Activated naive CD4-positive, alpha-beta T cell treated with anti-CD3 and anti-CD28 coated beads, Interleukin-2, amount 50 U/mL, for 72 hours (primary cell): ENCODE results near the gene CSNK1G1. TPM values are rescaled to one million over a fixed set of nuclear protein-coding genes. Genes with fewer than 3 reads are reported as not detected.
"Not testable (repeated sequence)": the region's sequence is repeated elsewhere in the genome, so short reads cannot be mapped to it uniquely, and the experiment has no call there.

Experiments
- ATAC-seq, 2 donors: fragments of 150-1000 bp; cut with Tn5 transposase; 2 replicates each; pipeline ENCODE4 v1.10.0; 2021; ENCODE audit warnings: mild to moderate bottlenecking in 2 of 2, moderate library complexity in 2 of 2
- DNase-seq, 2 donors: peaks; one replicate each; pipeline ENCODE4 v3.0.0; 2021 to 2022; ENCODE audit warnings: low spot score in 2 of 2
- H3K27ac Mint-ChIP-seq, 2 donors: one replicate each; pipeline ENCODE4 v1.8.0; 2022; ENCODE audit warnings: mild to moderate bottlenecking in 2 of 2, mixed read lengths in 2 of 2
- H3K36me3 Mint-ChIP-seq, 2 donors: one replicate each; pipeline ENCODE4 v1.8.0; 2022; ENCODE audit warnings: mixed read lengths in 2 of 2
- H3K9me3 Mint-ChIP-seq, 2 donors: one replicate each; pipeline ENCODE4 v1.8.0; 2022; ENCODE audit warnings: mixed read lengths in 2 of 2
- total RNA-seq, 2 donors: library from RNA; stranded (reverse); gene quantifications; one replicate each; pipeline ENCODE4 v1.2.3, GENCODE V29; 2022

The CSNK1G1 gene
- 10 to 100 TPM; 26.6 to 32.3 TPM for total RNA-seq

DNA sequence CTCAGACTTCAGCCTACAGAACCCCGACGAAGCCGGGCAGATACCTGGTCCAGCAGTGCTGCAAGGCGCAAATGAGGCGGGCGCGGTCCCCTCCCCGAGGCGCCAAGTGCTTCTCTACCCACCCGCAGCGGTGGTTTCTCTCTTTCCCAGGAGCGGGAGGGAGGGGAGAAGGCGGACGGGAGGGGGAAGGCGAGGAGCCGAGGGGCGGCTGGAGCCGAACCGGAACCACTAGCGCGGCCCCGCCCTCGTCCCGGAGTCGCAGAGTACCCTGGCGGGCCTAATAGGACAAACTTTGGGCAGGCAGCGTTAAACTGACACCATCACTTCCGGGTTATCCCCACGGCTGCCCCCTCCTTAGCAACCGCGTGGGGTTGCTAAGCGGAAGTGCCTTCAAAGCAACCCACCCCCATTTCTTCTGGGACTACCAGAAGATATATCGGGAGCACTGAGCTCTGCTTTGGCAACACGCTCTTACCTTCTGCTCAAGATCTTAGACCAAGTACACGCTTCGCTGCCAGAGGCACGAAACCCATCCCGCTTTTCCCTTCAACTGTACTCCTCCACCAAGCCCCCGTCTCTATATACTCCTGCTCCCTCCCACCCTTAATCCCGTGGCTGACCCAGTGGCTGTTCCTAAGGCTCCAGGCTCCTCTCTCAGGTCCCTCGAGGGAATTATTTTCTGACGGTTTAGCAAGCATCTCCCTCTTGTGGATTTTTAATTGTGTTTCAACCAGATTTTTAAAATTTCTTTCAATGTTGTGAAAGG lies at the start of gene CSNK1G1:
TSS of gene CSNK1G1 (minus strand) at position 230 of the 766 bp plus-strand sequence. CDS start 55,674 bp downstream, outside the sequence.
- Mint-ChIP-seq H3K36me3 (peaks cover 0 to 6% of the 10 kb centered on the region in 2 donors), H3K27ac (peak within 1 kb of the TSS; percentile 95), H3K9me3 (no peaks in the 10 kb centered on the region)
- ATAC-seq (peak; percentile 99 to 100), DNase-seq (peak; percentile 86 to 88)

DNA sequence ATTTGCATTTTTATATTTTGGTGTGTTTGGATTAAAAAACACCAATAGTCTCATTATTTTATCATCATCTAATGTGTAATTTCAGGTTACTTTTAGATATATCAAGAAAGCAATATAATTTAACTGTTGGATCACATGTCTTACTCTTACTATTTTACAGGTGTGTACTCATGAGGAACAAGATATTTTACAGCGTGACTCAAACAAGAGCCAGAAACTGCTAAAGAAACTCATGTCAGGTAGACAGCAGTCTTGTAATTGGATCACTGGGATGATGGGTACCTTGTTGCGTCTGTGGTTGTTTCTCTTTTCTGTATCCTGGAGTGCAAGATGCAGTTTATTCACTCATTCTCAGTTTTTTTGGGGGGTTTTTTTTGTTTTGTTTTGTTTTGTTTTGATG lies 44.6 kb upstream of the CSNK1G1 start:
- ATAC-seq: no peak
- Mint-ChIP-seq H3K27ac (peak overlapping the region in 1 of 2 donors; percentile 62), H3K36me3 (no peaks in the 10 kb centered on the region), H3K9me3 (no peaks in the 10 kb centered on the region)
- DNase-seq: no peak

GRCh38 chr15:64398575-64398974 lies 42.6 kb upstream of the CSNK1G1 start:
- no peak for DNase-seq
- peak overlapping the region in 1 of 2 donors; percentile 55 for H3K27ac Mint-ChIP-seq
- H3K36me3 Mint-ChIP-seq: peaks cover 0 to 4% of the 10 kb centered on the region in 2 donors
- no peaks in the 10 kb centered on the region for H3K9me3 Mint-ChIP-seq
- peak in 1 of 2 donors; percentile 41 for ATAC-seq

DNA sequence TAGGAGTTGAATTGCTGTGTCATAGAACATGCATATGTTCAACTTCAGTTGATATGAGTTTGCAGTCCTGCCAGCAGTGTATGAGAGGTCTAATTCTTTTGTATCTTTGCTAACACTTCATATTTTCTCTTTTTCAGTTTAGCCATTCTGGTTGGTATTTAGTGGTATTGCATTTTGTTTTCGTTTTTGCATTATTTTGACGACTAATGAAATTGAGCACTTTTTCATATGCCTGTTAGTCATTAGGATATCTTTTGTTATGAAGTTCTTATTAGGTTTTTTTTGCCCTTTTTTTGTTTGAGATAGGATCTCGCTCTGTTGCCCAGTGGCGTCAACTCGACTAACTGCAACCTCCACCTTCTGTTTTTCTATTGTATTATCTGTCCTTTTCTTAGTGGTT lies 40.8 kb upstream of the CSNK1G1 start:
- Mint-ChIP-seq H3K27ac (no peak overlapping the region), H3K36me3 (peaks cover 0 to 4% of the 10 kb centered on the region in 2 donors), H3K9me3 (no peaks in the 10 kb centered on the region)
- ATAC-seq: no peak
- no peak for DNase-seq

GRCh38 chr15:64392471-64392870 lies 36.5 kb upstream of the CSNK1G1 start:
- not testable (repeated sequence) for ATAC-seq, H3K9me3 Mint-ChIP-seq, H3K36me3 Mint-ChIP-seq, DNase-seq
- H3K27ac Mint-ChIP-seq: peak overlapping the region in 1 of 2 donors; percentile 65

DNA sequence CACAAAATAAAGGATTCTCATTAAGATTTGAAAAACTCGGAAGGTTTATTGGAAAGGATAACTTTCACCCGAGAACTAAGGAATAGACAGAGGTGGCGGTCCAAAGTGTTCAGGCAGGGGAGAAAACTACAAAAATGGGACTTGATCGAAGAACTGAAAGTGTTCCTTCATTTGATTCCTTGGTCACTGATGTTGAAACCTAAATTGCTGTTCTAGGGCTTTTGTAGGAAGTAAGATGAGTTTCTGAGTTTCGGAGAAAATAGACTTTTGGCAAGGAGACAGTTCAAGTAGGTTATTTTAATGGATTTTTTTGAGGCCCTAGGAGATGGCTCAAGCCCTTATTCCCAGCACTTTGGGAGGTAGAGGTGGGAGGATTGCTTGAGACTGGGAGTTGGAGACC lies 33.1 kb upstream of the CSNK1G1 start:
- DNase-seq (no peak), ATAC-seq (no peak)
- Mint-ChIP-seq H3K9me3 (no peaks in the 10 kb centered on the region), H3K36me3 (peaks cover 7 to 11% of the 10 kb centered on the region in 2 donors), H3K27ac (peak overlapping the region in 1 of 2 donors; percentile 74)

DNA sequence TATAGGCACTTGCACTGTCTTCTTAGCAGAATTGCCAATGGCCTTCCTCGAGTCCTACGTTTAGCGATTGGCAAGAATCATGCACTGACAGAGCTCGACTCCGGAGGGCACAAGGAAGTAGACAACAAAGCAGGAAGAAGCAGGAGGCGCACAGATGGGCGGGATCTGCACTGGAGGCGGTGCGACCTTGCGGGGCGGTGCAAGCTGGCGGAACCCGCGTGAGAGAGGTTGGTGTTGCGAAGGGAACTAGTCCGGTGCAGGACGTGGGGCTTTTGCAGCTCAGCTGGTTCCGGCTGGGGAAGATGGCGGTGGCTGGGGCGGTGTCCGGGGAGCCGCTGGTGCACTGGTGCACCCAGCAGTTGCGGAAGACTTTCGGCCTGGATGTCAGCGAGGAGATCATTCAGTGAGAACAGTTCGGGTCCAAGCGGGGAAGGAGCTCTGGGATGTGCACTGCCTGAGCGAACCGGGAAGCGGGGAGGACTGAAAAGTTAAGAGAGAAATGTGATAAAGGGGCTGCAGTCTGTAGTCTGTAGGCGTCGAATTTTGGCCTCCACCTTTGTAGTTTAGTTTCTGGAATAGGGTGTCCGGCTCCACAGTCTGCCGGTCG lies 31.7 kb upstream of the CSNK1G1 start, which contains the start of gene TRIP4:
TSS of gene TRIP4 (plus strand) at position 275 of the 607 bp plus-strand sequence. CDS start at position 303, 28 bp downstream.
- Mint-ChIP-seq H3K27ac (peak within 1 kb of the TSS; percentile 92 to 97), H3K9me3 (no peaks in the 10 kb centered on the region), H3K36me3 (peaks cover 7% of the 10 kb centered on the region in 2 donors)
- DNase-seq (peak; percentile 95 to 96), ATAC-seq (peak; percentile 100)

GRCh38 chr15:64386291-64386690 lies 30.3 kb upstream of the CSNK1G1 start:
- no peaks in the 10 kb centered on the region for H3K9me3 Mint-ChIP-seq
- ATAC-seq: no peak

DNA sequence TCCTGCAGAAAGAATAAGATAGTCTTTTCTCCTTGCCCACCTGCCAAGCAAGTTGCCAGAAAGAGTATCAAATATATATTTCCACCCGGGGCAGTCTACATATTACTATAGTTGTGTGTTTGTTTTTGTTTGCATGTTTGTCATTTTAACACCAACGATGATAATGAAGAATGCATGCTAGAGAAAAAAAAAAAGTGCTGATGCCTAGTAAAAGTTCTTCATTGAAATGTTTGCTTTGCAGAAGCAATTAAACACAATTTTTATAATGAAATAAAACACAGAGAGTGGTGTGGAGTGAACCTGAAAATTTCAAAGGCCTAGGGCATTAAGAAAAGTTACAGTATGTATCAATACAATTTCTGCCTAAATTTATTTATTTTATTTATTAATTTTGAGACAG lies 27.8 kb upstream of the CSNK1G1 start:
- DNase-seq (no peak), ATAC-seq (no peak)
- peaks cover 25 to 34% of the 10 kb centered on the region in 2 donors for H3K36me3 Mint-ChIP-seq
- H3K27ac Mint-ChIP-seq: no peak overlapping the region
- H3K9me3 Mint-ChIP-seq: no peaks in the 10 kb centered on the region

More at GRCh38 chr15:64386291-64386690, 30.3 kb upstream of the CSNK1G1 start:
- Mint-ChIP-seq H3K27ac (no peak overlapping the region), H3K36me3 (peaks cover 7 to 11% of the 10 kb centered on the region in 2 donors)
- no peak for DNase-seq

GRCh38 chr15:64381000-64381751 lies 25.2 kb upstream of the CSNK1G1 start, which contains the start of gene PCLAF:
TSS of gene PCLAF (minus strand) at chr15:64381441. CDS start at chr15:64381371, 70 bp downstream.
- ATAC-seq (peak; percentile 99), DNase-seq (peak; percentile 94 to 96)
- Mint-ChIP-seq H3K36me3 (peaks cover 18 to 28% of the 10 kb centered on the region in 2 donors), H3K9me3 (no peaks in the 10 kb centered on the region), H3K27ac (peak within 1 kb of the TSS; percentile 82 to 97)

GRCh38 chr15:64380130-64380870 lies 24.3 kb upstream of the CSNK1G1 start:
- not testable (repeated sequence) for ATAC-seq, H3K9me3 Mint-ChIP-seq, DNase-seq
- Mint-ChIP-seq H3K36me3 (peaks cover 18 to 33% of the 10 kb centered on the region in 2 donors), H3K27ac (peak overlapping the region; percentile 82 to 97)

GRCh38 chr15:64379216-64379960 lies 23.4 kb upstream of the CSNK1G1 start:
- peaks cover 18 to 38% of the 10 kb centered on the region in 2 donors for H3K36me3 Mint-ChIP-seq
- ATAC-seq (no peak), DNase-seq (no peak)
- peak overlapping the region in 1 of 2 donors; percentile 82 for H3K27ac Mint-ChIP-seq
- H3K9me3 Mint-ChIP-seq: no peaks in the 10 kb centered on the region

GRCh38 chr15:64373360-64373759 lies 17.4 kb upstream of the CSNK1G1 start:
- Mint-ChIP-seq H3K27ac (no peak overlapping the region), H3K36me3 (peaks cover 0 to 30% of the 10 kb centered on the region in 2 donors), H3K9me3 (no peaks in the 10 kb centered on the region)
- ATAC-seq (no peak), DNase-seq (no peak)

GRCh38 chr15:64371383-64371782 lies 15.4 kb upstream of the CSNK1G1 start:
- H3K36me3 Mint-ChIP-seq: peaks cover 0 to 30% of the 10 kb centered on the region in 2 donors
- ATAC-seq, DNase-seq: not testable (repeated sequence)

DNA sequence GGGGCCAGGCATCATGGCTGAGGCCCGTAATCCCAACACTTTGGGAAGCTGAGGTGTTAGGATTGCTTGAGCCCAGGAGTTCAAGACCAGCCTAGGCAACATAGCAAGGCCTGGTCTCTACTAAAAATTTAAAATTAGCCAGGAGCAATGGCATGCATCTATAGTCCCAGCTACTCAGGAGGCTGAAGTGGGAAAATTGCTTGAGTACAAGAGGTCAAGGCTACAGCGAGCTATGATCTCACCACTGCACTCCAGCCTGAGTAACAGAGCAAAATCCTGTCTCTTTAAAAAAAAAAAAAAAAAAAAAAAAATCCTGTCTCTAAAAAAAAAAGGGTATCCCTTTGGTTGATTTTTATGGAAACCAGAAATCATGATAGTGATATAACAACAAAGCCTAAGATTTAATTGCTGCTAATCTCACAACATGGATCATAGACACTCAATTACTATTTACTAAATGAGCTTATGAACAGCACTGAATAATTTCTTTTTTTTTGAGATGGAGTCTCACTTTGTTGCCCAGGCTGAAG lies 13.2 kb upstream of the CSNK1G1 start:
- Mint-ChIP-seq H3K9me3 (no peaks in the 10 kb centered on the region), H3K27ac (no peak overlapping the region), H3K36me3 (peaks cover 0 to 19% of the 10 kb centered on the region in 2 donors)
- DNase-seq (no peak), ATAC-seq (no peak)

More at GRCh38 chr15:64371383-64371782, 15.4 kb upstream of the CSNK1G1 start:
- H3K27ac Mint-ChIP-seq, H3K9me3 Mint-ChIP-seq: not testable (repeated sequence)
